Measurements from ENCODE around the gene SEMA6C.

SEMA6C gene

GRCh38 chr1:151156515-151156819 lies 10.0 kb upstream of the SEMA6C start, which contains the start of gene TNFAIP8L2:
Gene TNFAIP8L2 (plus strand): TSS chr1:151156649. CDS start chr1:151158698, 2,049 bp downstream.
- Histone ChIP-seq H3K9ac (ENCODE audit: low read depth, low read length) (no peak within 1 kb of the TSS), H3K9me3 (ENCODE audit: control insufficient read depth, insufficient read depth, low read length) (no peaks in the 10 kb centered on the region), H3K36me3 (ENCODE audit: control insufficient read depth, insufficient read depth, low read length) (peaks cover 11% of the 10 kb centered on the region), H3K4me3 (ENCODE audit: low read depth, low read length) (no peak within 1 kb of the TSS), H3K27me3 (ENCODE audit: control insufficient read depth, insufficient read depth, low read length) (no peaks in the 10 kb centered on the region), H3K4me1 (ENCODE audit: control insufficient read depth, insufficient read depth, low read length) (no peaks in the 10 kb centered on the region)

- no peaks in the 10 kb centered on the region for H3K9me3 ChIP-seq (ENCODE audit: control insufficient read depth, insufficient read depth, low read length)
- H3K9ac ChIP-seq (ENCODE audit: low read depth, low read length) = no peak overlapping the region
- H3K4me3 ChIP-seq (ENCODE audit: low read depth, low read length) = no peak overlapping the region
- peaks cover 19% of the 10 kb centered on the region for H3K27me3 ChIP-seq (ENCODE audit: control insufficient read depth, insufficient read depth, low read length)
- no peaks in the 10 kb centered on the region for H3K36me3 ChIP-seq (ENCODE audit: control insufficient read depth, insufficient read depth, low read length)
- peaks cover 25% of the 10 kb centered on the region for H3K4me1 ChIP-seq (ENCODE audit: control insufficient read depth, insufficient read depth, low read length)
These were observed 1.2 kb upstream of the SEMA6C start for GRCh38 chr1:151147665-151148064.

GRCh38 chr1:151147132-151147503 lies 687 bp upstream of the SEMA6C start:
- no peaks in the 10 kb centered on the region for H3K9me3 ChIP-seq (ENCODE audit: control insufficient read depth, insufficient read depth, low read length)
- peaks cover 19% of the 10 kb centered on the region for H3K27me3 ChIP-seq (ENCODE audit: control insufficient read depth, insufficient read depth, low read length)
- H3K4me1 ChIP-seq (ENCODE audit: control insufficient read depth, insufficient read depth, low read length) = peaks cover 25% of the 10 kb centered on the region
- peak overlapping the region; percentile 83 for H3K4me3 ChIP-seq (ENCODE audit: low read depth, low read length)
- H3K36me3 ChIP-seq (ENCODE audit: control insufficient read depth, insufficient read depth, low read length) = no peaks in the 10 kb centered on the region
- H3K9ac ChIP-seq (ENCODE audit: low read depth, low read length) = no peak overlapping the region

GRCh38 chr1:151146072-151146411 lies 389 bp downstream of the SEMA6C start:
- no peaks in the 10 kb centered on the region for H3K36me3 ChIP-seq (ENCODE audit: control insufficient read depth, insufficient read depth, low read length)
- H3K4me3 ChIP-seq (ENCODE audit: low read depth, low read length) = peak overlapping the region; percentile 83
- peaks cover 19% of the 10 kb centered on the region for H3K27me3 ChIP-seq (ENCODE audit: control insufficient read depth, insufficient read depth, low read length)
- H3K9ac ChIP-seq (ENCODE audit: low read depth, low read length) = peak overlapping the region; percentile 47
- peaks cover 25% of the 10 kb centered on the region for H3K4me1 ChIP-seq (ENCODE audit: control insufficient read depth, insufficient read depth, low read length)
- H3K9me3 ChIP-seq (ENCODE audit: control insufficient read depth, insufficient read depth, low read length) = no peaks in the 10 kb centered on the region

GRCh38 chr1:151145304-151146071 lies 943 bp downstream of the SEMA6C start:
- Histone ChIP-seq H3K9me3 (ENCODE audit: control insufficient read depth, insufficient read depth, low read length) (no peaks in the 10 kb centered on the region), H3K27me3 (ENCODE audit: control insufficient read depth, insufficient read depth, low read length) (peaks cover 19% of the 10 kb centered on the region), H3K9ac (ENCODE audit: low read depth, low read length) (peak overlapping the region; percentile 54), H3K4me3 (ENCODE audit: low read depth, low read length) (peak overlapping the region; percentile 83), H3K36me3 (ENCODE audit: control insufficient read depth, insufficient read depth, low read length) (no peaks in the 10 kb centered on the region), H3K4me1 (ENCODE audit: control insufficient read depth, insufficient read depth, low read length) (peaks cover 25% of the 10 kb centered on the region)

- Histone ChIP-seq H3K9me3 (ENCODE audit: control insufficient read depth, insufficient read depth, low read length) (no peaks in the 10 kb centered on the region), H3K36me3 (ENCODE audit: control insufficient read depth, insufficient read depth, low read length) (no peaks in the 10 kb centered on the region), H3K4me3 (ENCODE audit: low read depth, low read length) (peak overlapping the region; percentile 83), H3K4me1 (ENCODE audit: control insufficient read depth, insufficient read depth, low read length) (peaks cover 25% of the 10 kb centered on the region), H3K27me3 (ENCODE audit: control insufficient read depth, insufficient read depth, low read length) (peaks cover 19% of the 10 kb centered on the region), H3K9ac (ENCODE audit: low read depth, low read length) (peak overlapping the region; percentile 54)
These were observed 1.7 kb downstream of the SEMA6C start for GRCh38 chr1:151144474-151145303.

GRCh38 chr1:151143986-151144385 lies 2.4 kb downstream of the SEMA6C start:
- Histone ChIP-seq H3K9ac (ENCODE audit: low read depth, low read length) (peak overlapping the region; percentile 37), H3K4me1 (ENCODE audit: control insufficient read depth, insufficient read depth, low read length) (peaks cover 25% of the 10 kb centered on the region)

GRCh38 chr1:151143057-151143435 lies 3.4 kb downstream of the SEMA6C start:
- H3K36me3 ChIP-seq (ENCODE audit: control insufficient read depth, insufficient read depth, low read length) = peaks cover 4% of the 10 kb centered on the region
- no peak overlapping the region for H3K4me3 ChIP-seq (ENCODE audit: low read depth, low read length)
- H3K9me3 ChIP-seq (ENCODE audit: control insufficient read depth, insufficient read depth, low read length) = no peaks in the 10 kb centered on the region
- H3K4me1 ChIP-seq (ENCODE audit: control insufficient read depth, insufficient read depth, low read length) = peaks cover 25% of the 10 kb centered on the region
- H3K9ac ChIP-seq (ENCODE audit: low read depth, low read length) = no peak overlapping the region
- H3K27me3 ChIP-seq (ENCODE audit: control insufficient read depth, insufficient read depth, low read length) = peaks cover 18% of the 10 kb centered on the region

More at GRCh38 chr1:151143986-151144385, 2.4 kb downstream of the SEMA6C start:
- peaks cover 4% of the 10 kb centered on the region for H3K36me3 ChIP-seq (ENCODE audit: control insufficient read depth, insufficient read depth, low read length)
- H3K9me3 ChIP-seq (ENCODE audit: control insufficient read depth, insufficient read depth, low read length) = no peaks in the 10 kb centered on the region
- H3K4me3 ChIP-seq (ENCODE audit: low read depth, low read length) = peak overlapping the region; percentile 83
- H3K27me3 ChIP-seq (ENCODE audit: control insufficient read depth, insufficient read depth, low read length) = peaks cover 19% of the 10 kb centered on the region

- H3K36me3 ChIP-seq (ENCODE audit: control insufficient read depth, insufficient read depth, low read length) = peaks cover 4% of the 10 kb centered on the region
- peaks cover 25% of the 10 kb centered on the region for H3K4me1 ChIP-seq (ENCODE audit: control insufficient read depth, insufficient read depth, low read length)
- H3K9ac ChIP-seq (ENCODE audit: low read depth, low read length) = no peak overlapping the region
- H3K27me3 ChIP-seq (ENCODE audit: control insufficient read depth, insufficient read depth, low read length) = peaks cover 12% of the 10 kb centered on the region
- no peaks in the 10 kb centered on the region for H3K9me3 ChIP-seq (ENCODE audit: control insufficient read depth, insufficient read depth, low read length)
- no peak overlapping the region for H3K4me3 ChIP-seq (ENCODE audit: low read depth, low read length)
These were observed 3.9 kb downstream of the SEMA6C start for GRCh38 chr1:151142411-151143056.

- H3K27me3 ChIP-seq (ENCODE audit: control insufficient read depth, insufficient read depth, low read length) = peaks cover 6% of the 10 kb centered on the region
- H3K9me3 ChIP-seq (ENCODE audit: control insufficient read depth, insufficient read depth, low read length) = no peaks in the 10 kb centered on the region
- no peaks in the 10 kb centered on the region for H3K4me1 ChIP-seq (ENCODE audit: control insufficient read depth, insufficient read depth, low read length)
- no peak overlapping the region for H3K4me3 ChIP-seq (ENCODE audit: low read depth, low read length)
- no peak overlapping the region for H3K9ac ChIP-seq (ENCODE audit: low read depth, low read length)
- peaks cover 14% of the 10 kb centered on the region for H3K36me3 ChIP-seq (ENCODE audit: control insufficient read depth, insufficient read depth, low read length)
These were observed 8.6 kb downstream of the SEMA6C start for GRCh38 chr1:151137789-151138188.

GRCh38 chr1:151135433-151136385 lies 10.7 kb downstream of the SEMA6C start:
- Histone ChIP-seq H3K27me3 (ENCODE audit: control insufficient read depth, insufficient read depth, low read length) (peaks cover 6% of the 10 kb centered on the region), H3K36me3 (ENCODE audit: control insufficient read depth, insufficient read depth, low read length) (peaks cover 14% of the 10 kb centered on the region), H3K9ac (ENCODE audit: low read depth, low read length) (no peak overlapping the region), H3K9me3 (ENCODE audit: control insufficient read depth, insufficient read depth, low read length) (no peaks in the 10 kb centered on the region), H3K4me1 (ENCODE audit: control insufficient read depth, insufficient read depth, low read length) (no peaks in the 10 kb centered on the region), H3K4me3 (ENCODE audit: low read depth, low read length) (no peak overlapping the region)

Measured in iPS-15b (cell line).